IMR-90 (cell line): ENCODE measurements around the gene SH3TC1. TPM values are rescaled to one million over a fixed set of nuclear protein-coding genes. Genes with fewer than 3 reads are reported as not detected.

Experiments used
- ATAC-seq: fragments of 200-7000 bp; cut with Tn5 transposase; 2 replicates; pipeline ENCODE4 v1.9.1; 2020; ENCODE audit warnings: low read depth, mild to moderate bottlenecking, moderate library complexity
- BruUV-seq: library from RNA; stranded (reverse); fragments of 400-500 nt; replicated peaks from 2 replicates; lab custom pipeline; 2021; lab: Mats Ljungman, UMichigan
- CTCF ChIA-PET: fragments of 300-600 bp; formaldehyde crosslinking; extraction: SDS; loops from one replicate; lab custom pipeline; 2021; ENCODE audit warnings: antibody characterized with exemption; lab: Yijun Ruan, JAX
- POLR2A ChIA-PET: fragments of 300-600 bp; sonication (Branson Sonifier 250); formaldehyde crosslinking; loops from one replicate; lab custom pipeline; 2022; ENCODE audit warnings: antibody characterized with exemption; ENCODE audit not compliant: unreplicated experiment; lab: Charles Lee
- DNase-seq: peaks from one replicate; pipeline ENCODE4 v3.0.0; 2013
- H2AFZ ChIP-seq: replicated peaks from 2 replicates; pipeline ENCODE3; 2013; ENCODE audit warnings: low read length, mild to moderate bottlenecking; ENCODE audit not compliant: poor library complexity
- H2AK5ac ChIP-seq: 2 replicates; pipeline ENCODE4 v1.6.1; 2013; ENCODE audit warnings: low read depth, low read length, inconsistent platforms
- H2AK9ac ChIP-seq: replicated peaks from 2 replicates; pipeline ENCODE3; 2013; ENCODE audit warnings: mild to moderate bottlenecking, low read depth, low read length, moderate library complexity; ENCODE audit not compliant: poor library complexity
- H2BK120ac ChIP-seq: 2 replicates; pipeline ENCODE4 v1.6.1; 2013; ENCODE audit warnings: low read depth, low read length, inconsistent platforms
- H2BK15ac ChIP-seq: 3 replicates; pipeline ENCODE4 v1.6.1; 2013; ENCODE audit warnings: low read depth, low read length, inconsistent platforms
- H2BK20ac ChIP-seq: 2 replicates; pipeline ENCODE4 v1.6.1; 2013; ENCODE audit warnings: low read depth, mild to moderate bottlenecking, inconsistent platforms, low read length, moderate library complexity
- H2BK5ac ChIP-seq: 2 replicates; pipeline ENCODE4 v1.6.1; 2013; ENCODE audit warnings: mild to moderate bottlenecking, low read depth, low read length, inconsistent platforms; ENCODE audit not compliant: poor library complexity, severe bottlenecking
- H3K14ac ChIP-seq: replicated peaks from 2 replicates; pipeline ENCODE4 v1.6.1; 2013; ENCODE audit warnings: low read depth, low read length, inconsistent platforms
- H3K18ac ChIP-seq: 2 replicates; pipeline ENCODE4 v1.6.1; 2013; ENCODE audit warnings: low read depth, low read length, control low read depth
- H3K23ac ChIP-seq: 2 replicates; pipeline ENCODE4 v1.6.1; 2013; ENCODE audit warnings: low read depth, low read length, inconsistent platforms
- H3K27ac ChIP-seq: 2 replicates; pipeline ENCODE4 v1.5.1; 2013; ENCODE audit warnings: mild to moderate bottlenecking, control low read depth, low read length; ENCODE audit not compliant: insufficient read depth
- H3K27me3 ChIP-seq: 2 replicates; pipeline ENCODE4 v1.6.1; 2013; ENCODE audit warnings: low read length; ENCODE audit not compliant: control insufficient read depth, insufficient read depth
- H3K36me3 ChIP-seq: 2 replicates; pipeline ENCODE4 v1.6.1; 2013; ENCODE audit warnings: low read length, mixed read lengths; ENCODE audit not compliant: control insufficient read depth, insufficient read depth
- H3K4ac ChIP-seq: 2 replicates; pipeline ENCODE4 v1.6.1; 2013; ENCODE audit warnings: low read depth, low read length, inconsistent platforms
- H3K4me1 ChIP-seq: 2 replicates; pipeline ENCODE4 v1.6.1; 2013; ENCODE audit warnings: low read length, mixed read lengths; ENCODE audit not compliant: control insufficient read depth, insufficient read depth
- H3K4me2 ChIP-seq: 2 replicates; pipeline ENCODE4 v1.6.1; 2013; ENCODE audit warnings: low read depth, mild to moderate bottlenecking, control low read depth, low read length, moderate library complexity
- H3K4me3 ChIP-seq: 2 replicates; pipeline ENCODE4 v1.5.1; 2013; ENCODE audit warnings: low read depth, mild to moderate bottlenecking, control low read depth, low read length, moderate library complexity; ENCODE audit not compliant: insufficient read depth
- H3K56ac ChIP-seq: 2 replicates; pipeline ENCODE4 v1.6.1; 2013; ENCODE audit warnings: low read length, inconsistent platforms; ENCODE audit not compliant: insufficient read depth; ENCODE audit errors: extremely low read depth
- H3K79me1 ChIP-seq, 2 experiments: 2 replicates each; pipeline ENCODE4 v1.6.1; 2013; ENCODE audit warnings: low read length in 2 of 2, inconsistent platforms in 1 of 2, low read depth in 1 of 2
- H3K9ac ChIP-seq: 2 replicates; pipeline ENCODE4 v1.6.1; 2013; ENCODE audit warnings: low read depth, low read length, control low read depth
- H3K9me1 ChIP-seq: 2 replicates; pipeline ENCODE4 v1.6.1; 2013; ENCODE audit warnings: low read length, inconsistent platforms; ENCODE audit not compliant: insufficient read depth
- H3K9me3 ChIP-seq: 2 replicates; pipeline ENCODE4 v1.6.1; 2013; ENCODE audit warnings: low read length; ENCODE audit not compliant: control insufficient read depth, insufficient read depth
- H4K20me1 ChIP-seq: 2 replicates; pipeline ENCODE4 v1.6.1; 2013; ENCODE audit warnings: low read length, inconsistent platforms; ENCODE audit not compliant: insufficient read depth
- H4K5ac ChIP-seq: 2 replicates; pipeline ENCODE4 v1.6.1; 2013; ENCODE audit warnings: mild to moderate bottlenecking, low read depth, low read length, control low read depth
- H4K8ac ChIP-seq, 2 experiments: 2 replicates each; pipeline ENCODE4 v1.6.1; 2013; ENCODE audit warnings: low read depth in 2 of 2, low read length in 2 of 2, control low read depth in 1 of 2, inconsistent platforms in 1 of 2
- H4K91ac ChIP-seq: 2 replicates; pipeline ENCODE4 v1.6.1; 2013; ENCODE audit warnings: low read depth, low read length, inconsistent platforms; ENCODE audit not compliant: insufficient read depth
- CHD1 ChIP-seq: IDR thresholded peaks from 2 replicates; pipeline ENCODE4 v1.6.1; 2012; ENCODE audit warnings: low read depth, low read length, improper control_type of control experiment
- NFE2L2 ChIP-seq: fragments of 150-350 bp; IDR thresholded peaks from 2 replicates; pipeline ENCODE4 v1.6.1; 2016; ENCODE audit warnings: low read depth, mild to moderate bottlenecking, low read length
- RAD21 ChIP-seq: IDR thresholded peaks from 2 replicates; pipeline ENCODE4 v1.6.1; 2012; ENCODE audit warnings: low read length, improper control_type of control experiment
- SMC3 ChIP-seq: fragments of 150-350 bp; IDR thresholded peaks from 2 replicates; pipeline ENCODE4 v1.6.1; 2016; ENCODE audit warnings: low read depth, mild to moderate bottlenecking, antibody characterized with exemption, low read length, moderate library complexity
- WGBS, 2 experiments: methylation state at CpG; one replicate each; pipeline versions ENCODE4 v1.1.5 to v1.1.7; 2013; ENCODE audit warnings: missing lambda C conversion rate in 2 of 2; ENCODE audit not compliant: insufficient read length in 1 of 2; ENCODE audit errors: extremely low coverage in 2 of 2; 5-methylcytosine and 5-hydroxymethylcytosine counted together
- dilution Hi-C: fragments of 300-500 bp; cut with HindIII; formaldehyde crosslinking; loops from one replicate; pipeline ENCODE4 v1.14.3; 2018; ENCODE audit warnings: low sequenced_read_pairs; ENCODE audit not compliant: unreplicated experiment
- in situ Hi-C: fragments of 300-500 bp; cut with MboI; formaldehyde crosslinking; loops from 3 replicates; pipeline ENCODE4 v1.14.3; 2019; ENCODE audit warnings: low sequenced_read_pairs, inconsistent platforms, mixed read lengths
- intact Hi-C: fragments of 100-400 bp; cut with micrococcal nuclease; formaldehyde crosslinking; loops from 2 replicates; pipeline ENCODE4 v1.10.0; 2022
- polyA plus RNA-seq, 3 experiments: library from polyadenylated mRNA; depleted of rRNA; stranded (reverse); fragments of >200 nt; gene quantifications; 2 replicates each; pipeline ENCODE4 v1.2.3, GENCODE V29; 2012; ENCODE audit warnings: low replicate concordance in 1 of 3
- total RNA-seq: library from RNA; depleted of rRNA; stranded (reverse); fragments of >200 nt; gene quantifications from 2 replicates; pipeline ENCODE4 v1.2.3, GENCODE V29; 2012
- TF ChIP-seq, protein P1 (sequence below): fragments of 150-350 bp; IDR thresholded peaks from 2 replicates; pipeline ENCODE4 v1.6.1; 2017; ENCODE audit warnings: mild to moderate bottlenecking, antibody characterized with exemption, low read length, low read depth
- TF ChIP-seq, protein P2 (sequence below): conservative IDR thresholded peaks from 2 replicates; pipeline ENCODE4 v1.5.1; 2012; ENCODE audit warnings: mild to moderate bottlenecking, low read depth, low read length, improper control_type of control experiment

The SH3TC1 gene
- total and polyA plus RNA-seq, 2 of the 4 experiments (the other 2 are of a cell fraction): 1.6 to 2.2 TPM

DNA sequence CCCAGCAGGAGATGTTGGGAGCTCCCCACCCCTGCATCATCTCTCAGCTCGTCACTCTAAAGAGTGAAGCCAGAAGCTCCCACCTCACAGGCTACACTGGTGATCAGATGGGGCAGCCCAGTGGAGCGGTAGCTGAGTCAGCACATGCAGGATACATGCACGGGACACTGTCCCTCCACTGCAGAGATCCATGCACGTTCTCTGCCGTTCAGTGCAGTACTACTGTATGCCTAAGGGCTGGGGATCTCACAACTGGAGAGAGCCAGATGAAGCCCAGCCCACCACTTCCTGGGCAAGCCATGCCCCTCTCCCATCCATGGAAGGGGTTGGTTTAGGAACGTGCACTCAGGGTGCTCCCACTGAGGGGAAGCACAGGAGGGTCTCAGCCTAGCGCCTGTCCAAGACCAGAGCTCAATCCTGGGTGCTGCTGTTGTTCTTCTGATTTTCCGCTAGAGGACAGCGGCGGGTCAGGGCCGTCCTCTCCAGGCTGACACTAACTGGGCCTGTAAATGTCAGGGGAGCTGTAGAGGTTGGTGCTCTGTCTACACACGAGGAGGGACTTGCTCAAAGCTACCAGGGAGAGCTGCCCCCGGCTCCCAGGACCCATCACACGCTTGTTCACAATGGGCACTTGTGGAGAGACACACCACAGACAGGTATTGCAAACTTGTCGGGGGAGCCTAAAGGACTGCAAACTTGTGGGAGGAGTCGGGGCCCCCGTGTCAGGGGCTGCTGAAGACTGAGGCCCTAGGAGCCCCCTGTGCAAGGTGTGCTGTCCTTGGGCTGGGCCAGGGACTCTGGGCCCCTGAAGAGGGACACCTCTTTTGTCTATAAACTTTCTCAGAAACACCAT lies 22.3 kb upstream of the SH3TC1 start:
- POLR2A ChIA-PET: no interaction called here
- no peaks in the 10 kb centered on the region for H3K79me1 ChIP-seq
- intact Hi-C loops: loop anchor here (1.0 to 5.0 kb wide), 4 partner anchors 41 to 227 kb away; no protein-coding TSS in a partner anchor
- no peak for TF ChIP-seq CHD1
- TF ChIP-seq, protein P1, sequence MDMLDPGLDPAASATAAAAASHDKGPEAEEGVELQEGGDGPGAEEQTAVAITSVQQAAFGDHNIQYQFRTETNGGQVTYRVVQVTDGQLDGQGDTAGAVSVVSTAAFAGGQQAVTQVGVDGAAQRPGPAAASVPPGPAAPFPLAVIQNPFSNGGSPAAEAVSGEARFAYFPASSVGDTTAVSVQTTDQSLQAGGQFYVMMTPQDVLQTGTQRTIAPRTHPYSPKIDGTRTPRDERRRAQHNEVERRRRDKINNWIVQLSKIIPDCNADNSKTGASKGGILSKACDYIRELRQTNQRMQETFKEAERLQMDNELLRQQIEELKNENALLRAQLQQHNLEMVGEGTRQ: no peak
- TF ChIP-seq SMC3: peak; percentile 79
- peak; percentile 94 for TF ChIP-seq RAD21
- no peak for TF ChIP-seq NFE2L2
- TF ChIP-seq, protein P2, sequence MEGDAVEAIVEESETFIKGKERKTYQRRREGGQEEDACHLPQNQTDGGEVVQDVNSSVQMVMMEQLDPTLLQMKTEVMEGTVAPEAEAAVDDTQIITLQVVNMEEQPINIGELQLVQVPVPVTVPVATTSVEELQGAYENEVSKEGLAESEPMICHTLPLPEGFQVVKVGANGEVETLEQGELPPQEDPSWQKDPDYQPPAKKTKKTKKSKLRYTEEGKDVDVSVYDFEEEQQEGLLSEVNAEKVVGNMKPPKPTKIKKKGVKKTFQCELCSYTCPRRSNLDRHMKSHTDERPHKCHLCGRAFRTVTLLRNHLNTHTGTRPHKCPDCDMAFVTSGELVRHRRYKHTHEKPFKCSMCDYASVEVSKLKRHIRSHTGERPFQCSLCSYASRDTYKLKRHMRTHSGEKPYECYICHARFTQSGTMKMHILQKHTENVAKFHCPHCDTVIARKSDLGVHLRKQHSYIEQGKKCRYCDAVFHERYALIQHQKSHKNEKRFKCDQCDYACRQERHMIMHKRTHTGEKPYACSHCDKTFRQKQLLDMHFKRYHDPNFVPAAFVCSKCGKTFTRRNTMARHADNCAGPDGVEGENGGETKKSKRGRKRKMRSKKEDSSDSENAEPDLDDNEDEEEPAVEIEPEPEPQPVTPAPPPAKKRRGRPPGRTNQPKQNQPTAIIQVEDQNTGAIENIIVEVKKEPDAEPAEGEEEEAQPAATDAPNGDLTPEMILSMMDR: peak; percentile 93
- dilution Hi-C loops: no loop called here
- H3K14ac ChIP-seq: no peak overlapping the region
- 14% methylated on average over 6 of the region's 17 CpGs; no CpG with 5 or more reads in 1 of the 2 experiments for WGBS, 2 experiments
- no peak overlapping the region for H3K23ac ChIP-seq
- H2BK120ac ChIP-seq: no peak overlapping the region
- DNase-seq: peak; percentile 52
- H3K18ac ChIP-seq: no peak overlapping the region
- no peak overlapping the region for H3K4me3 ChIP-seq
- no peak overlapping the region for H3K4me2 ChIP-seq
- no peak overlapping the region for H3K27ac ChIP-seq
- H3K9me3 ChIP-seq: no peaks in the 10 kb centered on the region
- no peak overlapping the region for H3K56ac ChIP-seq
- H2AK5ac ChIP-seq: no peak overlapping the region; the same call in 1 of the 2 replicates
- H3K4ac ChIP-seq: no peak overlapping the region
- H4K20me1 ChIP-seq: peaks cover 6% of the 10 kb centered on the region
- no peak overlapping the region for H2BK15ac ChIP-seq
- no peaks in the 10 kb centered on the region for H3K36me3 ChIP-seq
- no peak overlapping the region for H4K5ac ChIP-seq
- H3K4me1 ChIP-seq: no peaks in the 10 kb centered on the region
- peak overlapping the region; percentile 49 for H2AFZ ChIP-seq
- no TSS peak for BruUV-seq
- no peak overlapping the region for H3K9ac ChIP-seq
- no peak overlapping the region for H4K8ac ChIP-seq
- H2BK5ac ChIP-seq: no peak overlapping the region
- CTCF ChIA-PET: interaction anchor here (0.5 to 1.8 kb wide), 21 partner anchors 12 to 338 kb away, joined by 3 to 15 read pairs (median 4); partner anchors contain the start of genes ABLIM2 and SH3TC1
- no peak overlapping the region for H2BK20ac ChIP-seq
- H3K27me3 ChIP-seq: peaks cover 38% of the 10 kb centered on the region
- H2AK9ac ChIP-seq: no peak overlapping the region
- in situ Hi-C loops: loop anchor here (5.0 kb wide), 1 partner anchor 226 kb away; no protein-coding TSS in a partner anchor
- H3K9me1 ChIP-seq: no peaks in the 10 kb centered on the region
- H4K91ac ChIP-seq: no peak overlapping the region
- peak; percentile 99 for ATAC-seq
